Fibroblast of pulmonary artery (primary cell): ENCODE results near the gene MEF2C.
A peak's percentile ranks its signal among the peaks of the same experiment; 100 is the strongest.
"Not testable (repeated sequence)": the region's sequence is repeated elsewhere in the genome, so short reads cannot be mapped to it uniquely, and the experiment has no call there.

Experiments
- DNase-seq: peaks from one replicate; pipeline ENCODE4 v3.0.0-alpha.2; 2010; ENCODE audit warnings: low read depth
- H3K4me3 ChIP-seq: replicated peaks from 2 replicates; pipeline ENCODE4 v1.5.1; 2011; ENCODE audit warnings: low read depth, mild to moderate bottlenecking, control low read depth, low read length, moderate library complexity
- TF ChIP-seq, protein P1 (sequence below): IDR thresholded peaks from 2 replicates; pipeline ENCODE4 v1.5.1; 2011; ENCODE audit warnings: mild to moderate bottlenecking, control low read depth, low read length, inconsistent platforms; ENCODE audit errors: missing control alignments

The MEF2C gene

DNA sequence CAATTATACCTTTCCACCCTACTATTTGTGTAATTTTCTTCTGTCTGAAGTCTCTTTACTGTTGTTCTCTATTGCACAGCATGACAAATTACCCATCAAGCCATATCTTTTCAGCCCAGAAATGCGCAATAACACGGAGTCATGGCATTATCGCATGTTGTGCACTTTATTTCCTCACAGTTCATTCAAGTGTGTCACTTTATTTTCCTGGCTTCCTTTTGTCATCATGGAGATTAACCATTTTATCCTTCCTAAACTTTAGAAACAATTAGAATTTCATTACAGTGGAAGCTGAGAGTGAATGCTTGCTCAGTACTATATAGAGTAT, 41.3 kb upstream of the MEF2C start:
- no peak overlapping the region for H3K4me3 ChIP-seq
- no peak for DNase-seq
- TF ChIP-seq, protein P1, sequence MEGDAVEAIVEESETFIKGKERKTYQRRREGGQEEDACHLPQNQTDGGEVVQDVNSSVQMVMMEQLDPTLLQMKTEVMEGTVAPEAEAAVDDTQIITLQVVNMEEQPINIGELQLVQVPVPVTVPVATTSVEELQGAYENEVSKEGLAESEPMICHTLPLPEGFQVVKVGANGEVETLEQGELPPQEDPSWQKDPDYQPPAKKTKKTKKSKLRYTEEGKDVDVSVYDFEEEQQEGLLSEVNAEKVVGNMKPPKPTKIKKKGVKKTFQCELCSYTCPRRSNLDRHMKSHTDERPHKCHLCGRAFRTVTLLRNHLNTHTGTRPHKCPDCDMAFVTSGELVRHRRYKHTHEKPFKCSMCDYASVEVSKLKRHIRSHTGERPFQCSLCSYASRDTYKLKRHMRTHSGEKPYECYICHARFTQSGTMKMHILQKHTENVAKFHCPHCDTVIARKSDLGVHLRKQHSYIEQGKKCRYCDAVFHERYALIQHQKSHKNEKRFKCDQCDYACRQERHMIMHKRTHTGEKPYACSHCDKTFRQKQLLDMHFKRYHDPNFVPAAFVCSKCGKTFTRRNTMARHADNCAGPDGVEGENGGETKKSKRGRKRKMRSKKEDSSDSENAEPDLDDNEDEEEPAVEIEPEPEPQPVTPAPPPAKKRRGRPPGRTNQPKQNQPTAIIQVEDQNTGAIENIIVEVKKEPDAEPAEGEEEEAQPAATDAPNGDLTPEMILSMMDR, result no peak

- H3K4me3 ChIP-seq, result no peak overlapping the region
- peak; percentile 5 for DNase-seq
- TF ChIP-seq, protein P1, result no peak
Measured at GRCh38 chr5:88923623-88924329, 40.8 kb upstream of the MEF2C start.

- DNase-seq, result not testable (repeated sequence)
Measured at GRCh38 chr5:88912743-88913142, 29.8 kb upstream of the MEF2C start.

GRCh38 chr5:88911059-88911572, 28.1 kb upstream of the MEF2C start:
- not testable (repeated sequence) for H3K4me3 ChIP-seq, DNase-seq

More at GRCh38 chr5:88912743-88913142, 29.8 kb upstream of the MEF2C start:
- not testable (repeated sequence) for H3K4me3 ChIP-seq

GRCh38 chr5:88904478-88904877, 21.5 kb upstream of the MEF2C start:
- not testable (repeated sequence) for H3K4me3 ChIP-seq

DNA sequence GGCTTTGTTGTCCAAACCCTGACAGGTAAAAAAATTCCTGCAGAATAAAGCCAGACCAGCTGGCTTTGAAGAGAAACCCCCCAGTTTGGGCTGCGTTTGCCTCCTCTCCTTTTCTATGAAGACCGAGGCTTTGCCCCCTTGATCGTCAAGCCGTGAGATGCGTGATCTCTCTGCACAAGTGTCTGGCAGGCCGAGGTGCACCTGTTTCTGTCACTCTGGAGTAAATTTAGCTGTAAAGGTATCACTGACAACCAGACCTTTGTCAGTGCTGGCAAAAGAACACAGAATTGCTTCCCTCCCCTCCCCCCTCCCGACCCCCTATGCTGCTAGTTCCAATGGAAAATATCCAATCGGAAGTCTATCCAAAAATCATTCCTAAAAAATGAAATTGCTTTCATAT, 21.0 kb upstream of the MEF2C start:
- not testable (repeated sequence) for DNase-seq, H3K4me3 ChIP-seq

More at GRCh38 chr5:88904478-88904877, 21.5 kb upstream of the MEF2C start:
- DNase-seq, result not testable (repeated sequence)

DNA sequence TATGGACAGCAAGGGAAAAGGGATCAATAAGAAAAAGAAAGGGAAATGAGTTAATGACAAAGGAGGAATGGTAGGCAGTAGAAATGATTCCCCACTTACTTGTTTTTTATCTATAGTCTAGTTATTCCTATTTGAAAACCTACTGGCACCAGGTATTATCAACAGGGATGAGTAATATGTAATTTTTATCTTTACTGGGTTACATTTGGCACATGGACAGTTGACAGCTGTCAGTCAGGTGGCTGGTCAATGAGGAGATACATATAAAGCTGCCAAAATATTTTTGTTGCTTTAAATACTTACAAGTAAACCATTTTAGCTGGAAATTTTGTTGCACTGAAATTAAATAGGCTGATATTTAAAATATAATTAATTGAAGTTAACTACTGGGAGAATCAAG, 18.1 kb upstream of the MEF2C start:
- not testable (repeated sequence) for H3K4me3 ChIP-seq, DNase-seq

- TF ChIP-seq, protein P1, result no peak
- no peak overlapping the region for H3K4me3 ChIP-seq
- no peak for DNase-seq
Measured at GRCh38 chr5:88899096-88899737, 16.2 kb upstream of the MEF2C start.

- TF ChIP-seq, protein P1, result no peak
- no peak overlapping the region for H3K4me3 ChIP-seq
- DNase-seq, result no peak
Measured at GRCh38 chr5:88897748-88898147, 14.8 kb upstream of the MEF2C start.
